AG09319 (cell line): ENCODE results near the gene MOCS3.

Source experiments
- DNase-seq: peaks from one replicate; pipeline ENCODE4 v3.0.0-alpha.2; 2010; ENCODE audit warnings: low read depth; ENCODE audit errors: extremely low read depth
- TF ChIP-seq, protein P1 (sequence below): IDR thresholded peaks from 2 replicates; pipeline ENCODE4 v1.5.1; 2011; ENCODE audit warnings: low read depth, mild to moderate bottlenecking, inconsistent platforms, low read length, moderate library complexity

The MOCS3 gene

DNA sequence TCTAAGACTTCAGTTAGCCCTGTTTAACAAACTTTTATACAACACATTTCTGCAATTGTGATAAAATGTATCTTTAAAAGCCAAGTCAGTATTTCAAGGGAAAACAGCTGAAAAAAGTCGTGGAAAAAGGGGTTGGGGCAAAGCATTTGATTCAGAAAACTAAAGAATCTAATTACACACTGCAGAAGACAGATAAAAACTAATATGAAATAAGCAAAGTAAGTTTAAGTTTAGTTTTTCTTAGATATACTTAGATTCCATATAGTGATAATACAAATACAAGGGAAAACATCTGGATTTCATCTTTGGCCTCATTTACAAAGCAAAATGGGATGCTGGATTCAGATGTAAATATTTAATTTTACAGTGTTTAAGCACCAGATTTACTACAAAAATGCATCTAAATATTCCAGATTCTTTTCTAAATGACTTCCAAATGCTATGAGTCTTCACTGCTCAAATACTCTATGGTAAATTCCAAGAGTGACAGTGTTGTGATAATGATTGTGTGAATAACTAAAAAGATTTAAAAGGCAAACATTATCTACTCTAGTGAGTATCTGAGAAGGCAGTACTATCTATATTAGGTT lies 25.8 kb upstream of the MOCS3 start:
- DNase-seq = no peak
- TF ChIP-seq, protein P1, sequence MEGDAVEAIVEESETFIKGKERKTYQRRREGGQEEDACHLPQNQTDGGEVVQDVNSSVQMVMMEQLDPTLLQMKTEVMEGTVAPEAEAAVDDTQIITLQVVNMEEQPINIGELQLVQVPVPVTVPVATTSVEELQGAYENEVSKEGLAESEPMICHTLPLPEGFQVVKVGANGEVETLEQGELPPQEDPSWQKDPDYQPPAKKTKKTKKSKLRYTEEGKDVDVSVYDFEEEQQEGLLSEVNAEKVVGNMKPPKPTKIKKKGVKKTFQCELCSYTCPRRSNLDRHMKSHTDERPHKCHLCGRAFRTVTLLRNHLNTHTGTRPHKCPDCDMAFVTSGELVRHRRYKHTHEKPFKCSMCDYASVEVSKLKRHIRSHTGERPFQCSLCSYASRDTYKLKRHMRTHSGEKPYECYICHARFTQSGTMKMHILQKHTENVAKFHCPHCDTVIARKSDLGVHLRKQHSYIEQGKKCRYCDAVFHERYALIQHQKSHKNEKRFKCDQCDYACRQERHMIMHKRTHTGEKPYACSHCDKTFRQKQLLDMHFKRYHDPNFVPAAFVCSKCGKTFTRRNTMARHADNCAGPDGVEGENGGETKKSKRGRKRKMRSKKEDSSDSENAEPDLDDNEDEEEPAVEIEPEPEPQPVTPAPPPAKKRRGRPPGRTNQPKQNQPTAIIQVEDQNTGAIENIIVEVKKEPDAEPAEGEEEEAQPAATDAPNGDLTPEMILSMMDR = no peak

GRCh38 chr20:50933589-50933988 lies 25.0 kb upstream of the MOCS3 start:
- DNase-seq = no peak
- TF ChIP-seq, protein P1 = no peak

DNA sequence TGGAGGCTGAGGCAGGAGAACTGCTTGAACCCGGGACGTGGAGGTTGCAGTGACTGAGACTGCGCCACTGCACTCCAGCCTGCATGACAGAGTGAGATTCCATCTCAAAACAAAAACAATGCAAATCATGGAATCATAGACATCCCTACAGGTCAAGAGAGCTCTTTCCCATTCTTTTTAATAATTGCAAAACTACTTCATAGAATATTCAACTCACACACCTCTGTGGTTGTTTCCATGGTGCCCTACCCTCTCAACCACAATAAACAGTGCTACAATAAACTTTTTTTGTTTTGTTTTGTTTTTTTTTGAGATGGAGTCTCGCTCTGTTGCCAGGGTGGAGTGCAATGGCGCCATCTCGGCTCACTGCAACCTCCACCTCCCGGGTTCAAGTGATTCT lies 15.5 kb upstream of the MOCS3 start:
- DNase-seq = no peak
- TF ChIP-seq, protein P1 = no peak

DNA sequence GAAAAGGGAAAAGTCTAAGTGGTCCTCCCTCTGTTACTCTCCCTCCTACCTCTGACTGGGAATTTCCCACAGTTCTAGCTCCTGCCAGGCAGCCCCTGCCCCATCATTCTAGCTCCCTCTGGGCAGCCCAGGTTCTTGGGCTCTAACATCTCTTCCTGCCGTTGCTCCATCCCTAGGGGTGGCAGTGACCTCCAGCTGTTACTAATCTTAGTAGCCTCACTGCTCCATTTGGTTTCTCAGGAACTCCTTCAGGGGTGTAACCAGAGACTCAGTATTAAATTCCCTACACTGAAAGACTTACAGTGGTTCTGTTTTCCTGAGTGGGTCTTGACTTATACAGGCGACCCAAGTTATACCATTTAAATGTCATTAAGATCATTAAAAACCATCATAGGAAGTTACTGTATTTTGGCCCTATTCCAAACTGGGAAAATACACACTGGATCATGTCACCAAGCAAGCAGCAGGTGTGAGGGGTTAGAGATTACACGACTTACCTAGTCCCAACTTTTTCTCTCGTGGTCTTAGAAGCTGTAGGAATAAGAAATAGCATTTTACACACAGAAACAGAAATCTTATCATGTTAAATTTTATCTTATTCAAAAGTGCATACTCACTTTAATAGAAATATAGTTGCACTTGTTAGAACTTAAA lies 10.4 kb upstream of the MOCS3 start:
- DNase-seq = no peak

GRCh38 chr20:50953196-50953595 lies 5.4 kb upstream of the MOCS3 start:
- no peak for DNase-seq
- TF ChIP-seq, protein P1 = no peak

More for the DNA sequence above, 10.4 kb upstream of the MOCS3 start:
- TF ChIP-seq, protein P1 = no peak

DNA sequence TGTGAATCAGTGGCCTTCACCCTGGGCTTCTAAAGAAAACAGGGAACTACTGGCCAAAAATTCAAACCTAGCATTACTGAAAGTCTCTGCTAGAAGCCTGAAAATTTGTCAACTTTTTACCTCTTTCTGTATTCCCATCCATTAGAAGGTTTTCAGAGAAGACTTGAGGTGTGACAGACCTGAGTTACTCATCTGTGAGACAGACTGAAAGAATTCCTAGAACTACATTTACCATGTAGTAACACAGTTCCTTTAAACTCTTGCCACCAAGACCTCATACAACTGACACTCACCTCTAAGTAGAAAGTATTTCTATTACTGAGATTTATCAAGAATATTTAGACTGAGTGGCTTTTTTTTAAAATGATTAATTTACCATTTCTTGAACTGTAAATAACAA lies 4.8 kb upstream of the MOCS3 start:
- TF ChIP-seq, protein P1 = no peak

GRCh38 chr20:50957276-50957675 lies 1.3 kb upstream of the MOCS3 start:
- DNase-seq = no peak
- TF ChIP-seq, protein P1 = no peak

More for the DNA sequence above, 4.8 kb upstream of the MOCS3 start:
- DNase-seq = no peak
